NCI-H526 (cell line): Measurements from ENCODE around the gene SCN2B.

ENCODE experiments used
- DNase-seq, 2 experiments: peaks; one replicate each; lab custom pipeline; 2025; lab: John Stamatoyannopoulos, UW

Gene SCN2B

GRCh38 chr11:118153976-118154375, 22.5 kb downstream of the SCN2B start:
- no peak for DNase-seq

GRCh38 chr11:118153516-118153915, 22.9 kb downstream of the SCN2B start:
- no peak for DNase-seq

- DNase-seq, result peak; percentile 67 to 96
Observed at GRCh38 chr11:118152552-118153471, 23.6 kb downstream of the SCN2B start, which contains the start of gene SCN4B. Gene SCN4B (minus strand): TSS chr11:118152823. CDS start chr11:118152673, 150 bp downstream.

GRCh38 chr11:118152020-118152551, 24.4 kb downstream of the SCN2B start:
- peak in 1 of 2 experiments; percentile 81 for DNase-seq

GRCh38 chr11:118151431-118151830, 25.0 kb downstream of the SCN2B start:
- DNase-seq, result no peak

GRCh38 chr11:118149493-118149892, 26.9 kb downstream of the SCN2B start:
- DNase-seq, result peak in 1 of 2 experiments; percentile 48

- peak; percentile 57 to 73 for DNase-seq
Observed at GRCh38 chr11:118148856-118149255, 27.6 kb downstream of the SCN2B start.

GRCh38 chr11:118148240-118148639, 28.2 kb downstream of the SCN2B start:
- no peak for DNase-seq

GRCh38 chr11:118147502-118147901, 28.9 kb downstream of the SCN2B start:
- DNase-seq, result no peak

GRCh38 chr11:118146554-118146953, 29.9 kb downstream of the SCN2B start:
- DNase-seq, result no peak

- peak; percentile 96 to 99 for DNase-seq
Observed at GRCh38 chr11:118145285-118146227, 30.9 kb downstream of the SCN2B start.

GRCh38 chr11:118144301-118145268, 31.9 kb downstream of the SCN2B start:
- DNase-seq, result no peak

GRCh38 chr11:118143661-118144185, 32.7 kb downstream of the SCN2B start:
- DNase-seq, result no peak

GRCh38 chr11:118142809-118143208, 33.6 kb downstream of the SCN2B start:
- peak in 1 of 2 experiments; percentile 39 for DNase-seq

GRCh38 chr11:118142081-118142480, 34.4 kb downstream of the SCN2B start:
- DNase-seq, result no peak

- no peak for DNase-seq
Observed at GRCh38 chr11:118139578-118139977, 36.9 kb downstream of the SCN2B start.

- DNase-seq, result no peak
Observed at GRCh38 chr11:118138839-118139420, 37.5 kb downstream of the SCN2B start.

GRCh38 chr11:118136801-118137200, 39.6 kb downstream of the SCN2B start:
- DNase-seq, result no peak

- DNase-seq, result no peak
Observed at GRCh38 chr11:118136341-118136740, 40.1 kb downstream of the SCN2B start.

GRCh38 chr11:118135796-118136165, 40.7 kb downstream of the SCN2B start:
- DNase-seq, result no peak
